Peyer's patch (tissue), 4 donors: ENCODE results near the gene METAP1.

Source experiments
- POLR2A ChIP-seq, 2 donors: fragments of 450-650 bp; IDR thresholded peaks; one replicate each; pipeline ENCODE4 v1.5.1; 2017; ENCODE audit warnings: antibody characterized with exemption in 2 of 2, mild to moderate bottlenecking in 2 of 2, moderate library complexity in 2 of 2
- TF ChIP-seq, protein P1 (sequence below), 6 experiments: fragments of 450-650 bp in 4 of 6; fragments of 200-600 bp in 2 of 6; sonication (generic) in 1 of 6; IDR thresholded peaks; one replicate each; pipeline ENCODE4 v1.5.1; 2017 to 2019; ENCODE audit warnings: antibody characterized with exemption in 6 of 6, mild to moderate bottlenecking in 3 of 6, moderate library complexity in 1 of 6

DNA sequence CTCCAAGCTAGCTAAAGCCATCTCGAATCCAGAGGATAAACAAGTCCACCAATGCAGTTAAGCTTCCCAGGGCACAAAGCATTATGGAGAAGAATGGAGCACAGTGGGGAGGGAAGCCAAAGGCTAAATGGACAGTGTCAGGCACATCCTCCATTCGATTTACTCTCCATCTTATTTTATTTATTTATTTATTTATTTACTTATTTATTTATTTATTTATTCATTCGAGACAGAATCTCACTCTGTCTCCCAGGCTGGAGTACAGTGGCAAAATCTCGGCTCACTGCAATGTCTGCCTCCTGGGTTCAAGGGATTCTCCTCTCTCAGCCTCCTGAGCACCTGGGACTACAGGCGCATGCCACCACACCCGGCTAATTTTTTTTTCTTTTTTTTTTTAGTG lies 40.3 kb upstream of the METAP1 start:
- TF ChIP-seq, protein P1, sequence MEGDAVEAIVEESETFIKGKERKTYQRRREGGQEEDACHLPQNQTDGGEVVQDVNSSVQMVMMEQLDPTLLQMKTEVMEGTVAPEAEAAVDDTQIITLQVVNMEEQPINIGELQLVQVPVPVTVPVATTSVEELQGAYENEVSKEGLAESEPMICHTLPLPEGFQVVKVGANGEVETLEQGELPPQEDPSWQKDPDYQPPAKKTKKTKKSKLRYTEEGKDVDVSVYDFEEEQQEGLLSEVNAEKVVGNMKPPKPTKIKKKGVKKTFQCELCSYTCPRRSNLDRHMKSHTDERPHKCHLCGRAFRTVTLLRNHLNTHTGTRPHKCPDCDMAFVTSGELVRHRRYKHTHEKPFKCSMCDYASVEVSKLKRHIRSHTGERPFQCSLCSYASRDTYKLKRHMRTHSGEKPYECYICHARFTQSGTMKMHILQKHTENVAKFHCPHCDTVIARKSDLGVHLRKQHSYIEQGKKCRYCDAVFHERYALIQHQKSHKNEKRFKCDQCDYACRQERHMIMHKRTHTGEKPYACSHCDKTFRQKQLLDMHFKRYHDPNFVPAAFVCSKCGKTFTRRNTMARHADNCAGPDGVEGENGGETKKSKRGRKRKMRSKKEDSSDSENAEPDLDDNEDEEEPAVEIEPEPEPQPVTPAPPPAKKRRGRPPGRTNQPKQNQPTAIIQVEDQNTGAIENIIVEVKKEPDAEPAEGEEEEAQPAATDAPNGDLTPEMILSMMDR (IDR thresholded peaks at IDR 0.05), result no peak
- no peak for TF ChIP-seq POLR2A (IDR thresholded peaks at IDR 0.05)
